Lower leg skin (tissue), 4 donors: ENCODE results near the gene SPOCK1. TPM values are rescaled to one million over a fixed set of nuclear protein-coding genes. Genes with fewer than 3 reads are reported as not detected.

Source experiments
- DNase-seq, 2 donors: peaks; one replicate each; pipeline ENCODE4 v3.0.0-alpha.2; 2019; ENCODE audit warnings: low spot score in 2 of 2
- H3K4me3 ChIP-seq: fragments of 200-600 bp; sonication (generic); 2 replicates; pipeline ENCODE4 v1.5.1; 2017; ENCODE audit warnings: mild to moderate bottlenecking, low read depth; ENCODE audit not compliant: poor library complexity, severe bottlenecking
- CTCF ChIP-seq, 3 donors: fragments of 450-650 bp; IDR thresholded peaks; one replicate each; pipeline ENCODE4 v1.5.1; 2016; ENCODE audit warnings: antibody characterized with exemption in 3 of 3, mild to moderate bottlenecking in 3 of 3, moderate library complexity in 2 of 3
- POLR2A ChIP-seq, 2 donors: fragments of 450-650 bp; IDR thresholded peaks; one replicate each; pipeline ENCODE4 v1.6.1; 2016 to 2017; ENCODE audit warnings: antibody characterized with exemption in 2 of 2, mild to moderate bottlenecking in 1 of 2, moderate library complexity in 1 of 2
- WGBS, 2 donors: methylation state at CpG; one replicate each; pipeline ENCODE4 v1.1.5; 2018; 5-methylcytosine and 5-hydroxymethylcytosine counted together
- intact Hi-C: fragments of 100-400 bp; cut with DNase I; formaldehyde crosslinking; loops from one replicate; pipeline ENCODE4 v1.15.0; 2023; ENCODE audit warnings: low total_unique reads
- total RNA-seq, 4 donors: library from RNA; depleted of rRNA; stranded (reverse); fragments of >200 nt; gene quantifications; one replicate each; pipeline ENCODE4 v1.1.0, GENCODE V29; 2016

The SPOCK1 gene
- total RNA-seq, 4 donors from 2014 or later = 7.9 to 21.5 (median 11.7) TPM

GRCh38 chr5:137176126-137176525, 323.0 kb downstream of the SPOCK1 start:
- H3K4me3 ChIP-seq = no peak overlapping the region
- no peak for DNase-seq
- TF ChIP-seq CTCF (IDR thresholded peaks at IDR 0.05) (no peak), POLR2A (IDR thresholded peaks at IDR 0.05) (no peak)
- 91 to 93% methylated on average over 2 of the region's 2 CpGs for WGBS, 2 donors
- intact Hi-C loops = no loop called here

- no peak for TF ChIP-seq CTCF (IDR thresholded peaks at IDR 0.05)
- no peak for TF ChIP-seq POLR2A (IDR thresholded peaks at IDR 0.05)
- no peak for DNase-seq
- 81 to 85% methylated on average over 3 of the region's 3 CpGs for WGBS, 2 donors
- no peak overlapping the region for H3K4me3 ChIP-seq
- intact Hi-C loops = no loop called here
Measured at GRCh38 chr5:137174196-137174595, 324.9 kb downstream of the SPOCK1 start.

GRCh38 chr5:137172258-137172657, 326.9 kb downstream of the SPOCK1 start:
- no peak overlapping the region for H3K4me3 ChIP-seq
- intact Hi-C loops = no loop called here
- DNase-seq = no peak
- TF ChIP-seq CTCF (IDR thresholded peaks at IDR 0.05) = no peak
- no peak for TF ChIP-seq POLR2A (IDR thresholded peaks at IDR 0.05)
- 63 to 71% methylated on average over 2 of the region's 2 CpGs for WGBS, 2 donors

- DNase-seq = no peak
- no peak overlapping the region for H3K4me3 ChIP-seq
- intact Hi-C loops = loop anchor here (5.0 kb wide), 1 partner anchor 800 kb away; no protein-coding TSS in a partner anchor
- TF ChIP-seq POLR2A (IDR thresholded peaks at IDR 0.05) (no peak), CTCF (IDR thresholded peaks at IDR 0.05) (no peak)
Measured at GRCh38 chr5:137167187-137167586, 331.9 kb downstream of the SPOCK1 start.

- intact Hi-C loops = loop anchor here (5.0 kb wide), 1 partner anchor 802 kb away; no protein-coding TSS in a partner anchor
- no peak for TF ChIP-seq POLR2A (IDR thresholded peaks at IDR 0.05)
- no peak for TF ChIP-seq CTCF (IDR thresholded peaks at IDR 0.05)
- H3K4me3 ChIP-seq = no peak overlapping the region
- 82 to 86% methylated on average over 1 of the region's 1 CpG for WGBS, 2 donors
- DNase-seq = no peak
Measured at GRCh38 chr5:137164961-137165360, 334.2 kb downstream of the SPOCK1 start.

- no peak for TF ChIP-seq CTCF (IDR thresholded peaks at IDR 0.05)
- no peak for TF ChIP-seq POLR2A (IDR thresholded peaks at IDR 0.05)
- no peak for DNase-seq
- no peak overlapping the region for H3K4me3 ChIP-seq
- 85 to 92% methylated on average over 1 of the region's 1 CpG for WGBS, 2 donors
- intact Hi-C loops = no loop called here
Measured at GRCh38 chr5:137164536-137164935, 334.6 kb downstream of the SPOCK1 start.
